ENCODE data around the gene ARMH1.

ARMH1 gene

GRCh38 chr1:44721485-44722361 lies 47.2 kb downstream of the ARMH1 start (continued):
- peak; percentile 15; the same call in 1 of the 2 replicates for TF ChIP-seq GLIS1 (tag by site-specific recombination; IDR thresholded peaks at IDR 0.05)
- peak; percentile 21; the same call in 1 of the 2 replicates for TF ChIP-seq ZNF184 (tag by site-specific recombination; IDR thresholded peaks at IDR 0.05)
- TF ChIP-seq GLIS2 (tag by site-specific recombination; IDR thresholded peaks at IDR 0.05): no peak
- 0 out of 2 replicates have a peak, but pooled peaks have one; percentile 23 for TF ChIP-seq OSR2 (tag by site-specific recombination; IDR thresholded peaks at IDR 0.05)
- TF ChIP-seq BCL11A (tag by site-specific recombination; IDR thresholded peaks at IDR 0.05; ENCODE audit: low read depth): no peak
- TF ChIP-seq ZNF214 (tag by site-specific recombination; IDR thresholded peaks at IDR 0.05; ENCODE audit: borderline replicate concordance): no peak
- no peak for TF ChIP-seq ZNF549 (tag by site-specific recombination; IDR thresholded peaks at IDR 0.05)
- TF ChIP-seq, protein P1, sequence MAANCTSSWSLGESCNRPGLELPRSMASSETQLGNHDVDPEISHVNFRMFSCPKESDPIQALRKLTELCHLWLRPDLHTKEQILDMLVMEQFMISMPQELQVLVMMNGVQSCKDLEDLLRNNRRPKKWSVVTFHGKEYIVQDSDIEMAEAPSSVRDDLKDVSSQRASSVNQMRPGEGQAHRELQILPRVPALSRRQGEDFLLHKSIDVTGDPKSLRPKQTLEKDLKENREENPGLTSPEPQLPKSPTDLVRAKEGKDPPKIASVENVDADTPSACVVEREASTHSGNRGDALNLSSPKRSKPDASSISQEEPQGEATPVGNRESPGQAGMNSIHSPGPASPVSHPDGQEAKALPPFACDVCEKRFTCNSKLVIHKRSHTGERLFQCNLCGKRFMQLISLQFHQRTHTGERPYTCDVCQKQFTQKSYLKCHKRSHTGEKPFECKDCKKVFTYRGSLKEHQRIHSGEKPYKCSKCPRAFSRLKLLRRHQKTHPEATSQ (tag by site-specific recombination; IDR thresholded peaks at IDR 0.05): 0 out of 2 replicates have a peak, but pooled peaks have one; percentile 15
- no peak for TF ChIP-seq ZNF623 (tag by site-specific recombination; IDR thresholded peaks at IDR 0.05)
- peak; percentile 75 for TF ChIP-seq ZXDB (tag by site-specific recombination; IDR thresholded peaks at IDR 0.05)
- TF ChIP-seq ZSCAN16 (tag by site-specific recombination; IDR thresholded peaks at IDR 0.05): no peak
- TF ChIP-seq ZNF362 (tag by site-specific recombination; IDR thresholded peaks at IDR 0.05): peak; percentile 83
- TF ChIP-seq, protein P2, sequence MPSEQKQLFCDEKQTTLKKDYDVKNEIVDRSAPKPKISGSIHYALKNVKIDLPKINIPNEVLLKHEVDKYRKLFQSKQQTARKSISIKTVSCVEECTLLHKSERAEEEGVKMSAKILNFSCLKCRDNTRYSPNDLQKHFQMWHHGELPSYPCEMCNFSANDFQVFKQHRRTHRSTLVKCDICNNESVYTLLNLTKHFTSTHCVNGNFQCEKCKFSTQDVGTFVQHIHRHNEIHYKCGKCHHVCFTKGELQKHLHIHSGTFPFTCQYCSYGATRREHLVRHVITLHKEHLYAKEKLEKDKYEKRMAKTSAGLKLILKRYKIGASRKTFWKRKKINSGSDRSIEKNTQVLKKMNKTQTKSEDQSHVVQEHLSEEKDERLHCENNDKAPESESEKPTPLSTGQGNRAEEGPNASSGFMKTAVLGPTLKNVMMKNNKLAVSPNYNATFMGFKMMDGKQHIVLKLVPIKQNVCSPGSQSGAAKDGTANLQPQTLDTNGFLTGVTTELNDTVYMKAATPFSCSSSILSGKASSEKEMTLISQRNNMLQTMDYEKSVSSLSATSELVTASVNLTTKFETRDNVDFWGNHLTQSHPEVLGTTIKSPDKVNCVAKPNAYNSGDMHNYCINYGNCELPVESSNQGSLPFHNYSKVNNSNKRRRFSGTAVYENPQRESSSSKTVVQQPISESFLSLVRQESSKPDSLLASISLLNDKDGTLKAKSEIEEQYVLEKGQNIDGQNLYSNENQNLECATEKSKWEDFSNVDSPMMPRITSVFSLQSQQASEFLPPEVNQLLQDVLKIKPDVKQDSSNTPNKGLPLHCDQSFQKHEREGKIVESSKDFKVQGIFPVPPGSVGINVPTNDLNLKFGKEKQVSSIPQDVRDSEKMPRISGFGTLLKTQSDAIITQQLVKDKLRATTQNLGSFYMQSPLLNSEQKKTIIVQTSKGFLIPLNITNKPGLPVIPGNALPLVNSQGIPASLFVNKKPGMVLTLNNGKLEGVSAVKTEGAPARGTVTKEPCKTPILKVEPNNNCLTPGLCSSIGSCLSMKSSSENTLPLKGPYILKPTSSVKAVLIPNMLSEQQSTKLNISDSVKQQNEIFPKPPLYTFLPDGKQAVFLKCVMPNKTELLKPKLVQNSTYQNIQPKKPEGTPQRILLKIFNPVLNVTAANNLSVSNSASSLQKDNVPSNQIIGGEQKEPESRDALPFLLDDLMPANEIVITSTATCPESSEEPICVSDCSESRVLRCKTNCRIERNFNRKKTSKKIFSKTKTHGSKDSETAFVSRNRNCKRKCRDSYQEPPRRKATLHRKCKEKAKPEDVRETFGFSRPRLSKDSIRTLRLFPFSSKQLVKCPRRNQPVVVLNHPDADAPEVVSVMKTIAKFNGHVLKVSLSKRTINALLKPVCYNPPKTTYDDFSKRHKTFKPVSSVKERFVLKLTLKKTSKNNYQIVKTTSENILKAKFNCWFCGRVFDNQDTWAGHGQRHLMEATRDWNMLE (tag by site-specific recombination; conservative IDR thresholded peaks at IDR 0.05; ENCODE audit: low read depth): no peak
- no peak for TF ChIP-seq TSHZ1 (tag by site-specific recombination; IDR thresholded peaks at IDR 0.05; ENCODE audit: borderline replicate concordance)
- no peak for TF ChIP-seq ZNF223 (tag by site-specific recombination; IDR thresholded peaks at IDR 0.05)
- TF ChIP-seq PBX3 (CRISPR knock-in tag; IDR thresholded peaks at IDR 0.05): no peak
- TF ChIP-seq, protein P3, sequence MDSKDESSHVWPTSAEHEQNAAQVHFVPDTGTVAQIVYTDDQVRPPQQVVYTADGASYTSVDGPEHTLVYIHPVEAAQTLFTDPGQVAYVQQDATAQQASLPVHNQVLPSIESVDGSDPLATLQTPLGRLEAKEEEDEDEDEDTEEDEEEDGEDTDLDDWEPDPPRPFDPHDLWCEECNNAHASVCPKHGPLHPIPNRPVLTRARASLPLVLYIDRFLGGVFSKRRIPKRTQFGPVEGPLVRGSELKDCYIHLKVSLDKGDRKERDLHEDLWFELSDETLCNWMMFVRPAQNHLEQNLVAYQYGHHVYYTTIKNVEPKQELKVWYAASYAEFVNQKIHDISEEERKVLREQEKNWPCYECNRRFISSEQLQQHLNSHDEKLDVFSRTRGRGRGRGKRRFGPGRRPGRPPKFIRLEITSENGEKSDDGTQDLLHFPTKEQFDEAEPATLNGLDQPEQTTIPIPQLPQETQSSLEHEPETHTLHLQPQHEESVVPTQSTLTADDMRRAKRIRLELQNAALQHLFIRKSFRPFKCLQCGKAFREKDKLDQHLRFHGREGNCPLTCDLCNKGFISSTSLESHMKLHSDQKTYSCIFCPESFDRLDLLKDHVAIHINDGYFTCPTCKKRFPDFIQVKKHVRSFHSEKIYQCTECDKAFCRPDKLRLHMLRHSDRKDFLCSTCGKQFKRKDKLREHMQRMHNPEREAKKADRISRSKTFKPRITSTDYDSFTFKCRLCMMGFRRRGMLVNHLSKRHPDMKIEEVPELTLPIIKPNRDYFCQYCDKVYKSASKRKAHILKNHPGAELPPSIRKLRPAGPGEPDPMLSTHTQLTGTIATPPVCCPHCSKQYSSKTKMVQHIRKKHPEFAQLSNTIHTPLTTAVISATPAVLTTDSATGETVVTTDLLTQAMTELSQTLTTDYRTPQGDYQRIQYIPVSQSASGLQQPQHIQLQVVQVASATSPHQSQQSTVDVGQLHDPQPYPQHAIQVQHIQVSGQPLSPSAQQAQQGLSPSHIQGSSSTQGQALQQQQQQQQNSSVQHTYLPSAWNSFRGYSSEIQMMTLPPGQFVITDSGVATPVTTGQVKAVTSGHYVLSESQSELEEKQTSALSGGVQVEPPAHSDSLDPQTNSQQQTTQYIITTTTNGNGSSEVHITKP (tag by site-specific recombination; IDR thresholded peaks at IDR 0.05): peak; percentile 90
- TF ChIP-seq ZNF175 (tag by site-specific recombination; IDR thresholded peaks at IDR 0.05): no peak
- TF ChIP-seq YY2 (tag by site-specific recombination; IDR thresholded peaks at IDR 0.05): no peak
- TF ChIP-seq ZNF239 (tag by site-specific recombination; IDR thresholded peaks at IDR 0.05): no peak
- no peak for TF ChIP-seq ZNF621 (tag by site-specific recombination; IDR thresholded peaks at IDR 0.05)
- TF ChIP-seq ZNF747 (tag by site-specific recombination; IDR thresholded peaks at IDR 0.05): no peak
- peak; percentile 27; the same call in 1 of the 2 replicates for TF ChIP-seq SP2 (tag by site-specific recombination; IDR thresholded peaks at IDR 0.05)

Measured in HEK293 (cell line).